Activated CD8-positive, alpha-beta memory T cell treated with anti-CD3 and anti-CD28 coated beads for 4 hours (primary cell): ENCODE measurements around the gene PRSS56.
"Not testable (repeated sequence)": the region's sequence is repeated elsewhere in the genome, so short reads cannot be mapped to it uniquely, and the experiment has no call there.

ENCODE experiments used
- DNase-seq, 2 donors: peaks; one replicate each; pipeline ENCODE4 v3.0.0-alpha.2; 2020; ENCODE audit warnings: low read depth in 2 of 2

Gene PRSS56

DNA sequence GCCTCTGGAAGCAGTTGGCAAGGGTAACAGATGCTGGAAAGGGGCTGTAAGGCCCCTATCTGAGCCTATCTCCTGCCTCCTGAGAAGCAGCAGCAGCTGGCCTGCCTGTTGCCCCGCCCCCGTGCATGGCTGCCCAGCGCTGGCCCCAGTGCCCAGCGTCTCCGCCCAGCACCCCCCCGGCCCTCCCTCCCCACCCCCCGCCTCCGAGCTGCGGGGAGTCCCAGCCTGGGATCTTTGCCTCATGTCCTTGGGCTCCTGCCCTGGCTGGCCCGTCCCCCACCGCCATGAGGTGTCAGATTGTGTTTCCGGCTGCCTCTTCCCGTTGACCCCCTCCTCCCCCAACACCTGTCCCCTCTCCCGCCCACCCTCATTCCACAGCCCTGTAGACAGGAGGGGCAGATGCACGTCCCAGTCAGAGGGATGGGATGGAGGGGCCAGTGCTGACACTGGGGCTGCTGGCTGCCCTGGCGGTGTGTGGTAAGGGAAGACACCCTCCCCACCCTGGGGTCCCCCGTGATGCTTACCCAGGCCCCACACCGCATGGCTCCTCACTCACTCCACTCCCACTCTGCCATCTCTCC, 5.7 kb downstream of the PRSS56 start, which contains the start of gene CHRND:
TSS of gene CHRND (plus strand) at position 370 of the 581 bp plus-strand sequence. CDS start at position 426, 56 bp downstream.
- no peak for DNase-seq

DNA sequence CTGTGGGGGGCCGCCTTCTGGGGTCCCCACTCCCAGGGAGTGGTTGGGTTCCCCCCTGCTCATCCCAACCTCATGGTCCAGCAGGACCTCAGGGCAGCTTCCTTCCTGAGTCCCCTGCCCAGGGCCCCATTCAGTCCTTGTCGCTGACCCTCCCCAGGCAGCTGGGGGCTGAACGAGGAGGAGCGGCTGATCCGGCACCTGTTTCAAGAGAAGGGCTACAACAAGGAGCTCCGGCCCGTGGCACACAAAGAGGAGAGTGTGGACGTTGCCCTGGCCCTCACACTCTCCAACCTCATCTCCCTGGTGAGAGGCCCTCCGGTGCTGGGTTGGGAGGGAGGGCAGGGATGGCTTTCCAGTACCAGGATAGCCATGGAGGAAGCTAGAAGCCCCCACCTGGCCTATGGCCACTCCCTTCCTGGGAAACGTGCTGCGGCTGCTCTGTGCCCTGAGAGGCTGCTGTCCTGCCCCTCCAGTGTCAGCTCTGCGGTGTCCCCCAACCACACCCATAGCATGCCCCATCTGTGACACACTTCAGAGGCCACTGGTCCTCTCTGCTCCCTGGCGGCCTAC, 6.3 kb downstream of the PRSS56 start:
- no peak for DNase-seq

DNA sequence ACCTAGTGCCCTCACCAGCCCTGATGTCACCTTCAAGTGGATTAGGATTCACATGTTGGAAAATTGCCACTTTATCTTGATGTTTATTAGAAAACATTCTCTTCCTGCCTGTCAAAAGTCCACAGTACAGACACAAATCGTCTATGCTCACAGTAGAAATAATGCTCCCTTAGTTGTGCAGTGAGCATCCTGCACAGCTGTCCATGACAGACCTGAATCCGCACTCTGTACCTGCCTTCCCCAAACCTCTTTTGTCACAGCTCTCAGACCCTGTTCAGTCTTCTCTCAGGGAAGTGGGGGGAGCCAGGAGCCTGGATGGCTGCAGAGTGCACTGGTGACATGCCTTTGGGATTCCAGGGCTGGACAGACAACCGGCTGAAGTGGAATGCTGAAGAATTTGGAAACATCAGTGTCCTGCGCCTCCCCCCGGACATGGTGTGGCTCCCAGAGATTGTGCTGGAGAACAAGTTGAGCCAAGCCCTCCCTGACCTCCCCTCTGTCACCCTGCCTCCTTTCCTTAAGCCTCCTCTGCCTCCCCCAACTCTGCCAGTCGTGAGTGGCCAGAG, 7.8 kb downstream of the PRSS56 start:
- no peak for DNase-seq

DNA sequence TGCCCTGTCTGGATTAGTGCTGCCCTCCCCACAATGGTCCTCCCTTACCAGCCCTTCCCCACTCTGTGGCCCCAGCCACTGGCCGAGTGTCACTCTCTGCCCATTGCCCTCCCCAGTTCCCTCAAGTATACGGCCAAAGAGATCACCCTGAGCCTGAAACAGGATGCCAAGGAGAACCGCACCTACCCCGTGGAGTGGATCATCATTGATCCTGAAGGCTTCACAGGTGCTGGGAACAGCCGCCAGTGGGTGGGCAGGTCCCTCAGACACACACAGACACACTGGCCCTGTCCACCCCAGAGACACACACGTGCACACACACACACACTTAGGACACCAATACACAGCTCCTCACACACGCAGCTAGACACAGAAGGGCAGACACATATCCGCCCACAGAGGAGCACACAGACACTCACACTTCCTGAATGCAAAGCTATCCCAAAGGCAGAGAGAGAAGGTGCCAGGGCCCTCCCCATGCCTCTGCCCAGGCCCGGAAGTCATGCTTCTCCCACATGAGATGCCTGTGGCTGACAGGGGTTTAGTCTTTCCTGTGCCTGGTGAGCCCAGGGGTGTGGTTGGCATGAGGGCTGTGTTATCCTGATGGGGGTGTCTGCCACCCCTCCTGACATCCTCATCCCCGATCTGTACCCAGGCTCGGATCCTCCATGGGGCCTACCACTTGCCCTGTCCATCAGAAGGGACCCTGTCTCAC, 8.7 kb downstream of the PRSS56 start:
- no peak for DNase-seq

DNA sequence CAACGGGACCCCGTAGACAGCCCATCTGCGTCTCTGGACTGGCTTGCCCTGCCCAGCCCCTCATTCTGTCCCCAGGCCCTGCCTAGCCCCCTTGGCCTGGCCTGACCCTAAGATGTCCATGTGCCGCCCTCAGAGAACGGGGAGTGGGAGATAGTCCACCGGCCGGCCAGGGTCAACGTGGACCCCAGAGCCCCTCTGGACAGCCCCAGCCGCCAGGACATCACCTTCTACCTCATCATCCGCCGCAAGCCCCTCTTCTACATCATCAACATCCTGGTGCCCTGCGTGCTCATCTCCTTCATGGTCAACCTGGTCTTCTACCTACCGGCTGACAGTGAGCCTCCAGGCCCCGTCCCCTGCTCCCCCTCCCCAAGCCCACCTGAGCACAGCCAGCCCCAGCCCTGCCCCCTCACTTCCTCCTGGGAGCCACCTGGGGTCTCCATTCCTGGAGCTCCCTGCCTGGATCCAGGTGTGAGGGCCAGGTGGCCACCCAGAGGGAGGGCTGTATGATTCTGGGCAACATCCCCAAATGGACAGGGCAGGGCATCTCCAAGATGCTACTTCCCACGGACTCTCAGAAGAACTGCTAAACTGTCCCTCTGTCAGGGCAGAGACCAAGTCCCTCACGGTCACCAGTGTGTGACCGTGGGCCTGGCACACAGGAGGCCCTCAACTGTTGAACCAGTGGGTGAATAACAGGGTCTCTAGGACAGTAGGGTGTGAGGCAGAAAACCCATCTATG, 9.8 kb downstream of the PRSS56 start:
- DNase-seq: no peak

- DNase-seq: no peak
These were observed 10.6 kb downstream of the PRSS56 start for GRCh38 chr2:232530626-232531260.

DNA sequence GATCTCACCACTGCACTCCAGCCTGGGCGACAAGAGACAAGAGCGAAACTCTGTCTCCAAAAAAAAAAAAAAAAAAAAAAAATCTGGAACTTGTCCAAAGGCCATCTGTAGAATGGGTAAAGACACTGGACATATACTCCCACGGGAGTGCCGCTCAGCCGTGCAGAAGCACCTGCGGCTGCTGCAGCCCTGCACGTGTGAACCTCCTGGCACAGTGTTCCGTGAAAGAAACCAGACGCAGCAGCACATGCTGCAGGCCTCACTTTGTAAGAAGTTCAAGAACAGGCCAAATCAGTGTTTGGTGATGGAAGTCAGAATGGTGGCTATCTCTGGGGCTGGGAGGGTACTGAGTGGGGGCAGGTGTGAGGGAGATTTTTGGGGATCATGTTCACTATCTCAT, 12.2 kb downstream of the PRSS56 start:
- DNase-seq: no peak

- not testable (repeated sequence) for DNase-seq
These were observed 12.6 kb downstream of the PRSS56 start for GRCh38 chr2:232532821-232533220.

- no peak for DNase-seq
These were observed 13.9 kb downstream of the PRSS56 start for GRCh38 chr2:232533944-232534710.

DNA sequence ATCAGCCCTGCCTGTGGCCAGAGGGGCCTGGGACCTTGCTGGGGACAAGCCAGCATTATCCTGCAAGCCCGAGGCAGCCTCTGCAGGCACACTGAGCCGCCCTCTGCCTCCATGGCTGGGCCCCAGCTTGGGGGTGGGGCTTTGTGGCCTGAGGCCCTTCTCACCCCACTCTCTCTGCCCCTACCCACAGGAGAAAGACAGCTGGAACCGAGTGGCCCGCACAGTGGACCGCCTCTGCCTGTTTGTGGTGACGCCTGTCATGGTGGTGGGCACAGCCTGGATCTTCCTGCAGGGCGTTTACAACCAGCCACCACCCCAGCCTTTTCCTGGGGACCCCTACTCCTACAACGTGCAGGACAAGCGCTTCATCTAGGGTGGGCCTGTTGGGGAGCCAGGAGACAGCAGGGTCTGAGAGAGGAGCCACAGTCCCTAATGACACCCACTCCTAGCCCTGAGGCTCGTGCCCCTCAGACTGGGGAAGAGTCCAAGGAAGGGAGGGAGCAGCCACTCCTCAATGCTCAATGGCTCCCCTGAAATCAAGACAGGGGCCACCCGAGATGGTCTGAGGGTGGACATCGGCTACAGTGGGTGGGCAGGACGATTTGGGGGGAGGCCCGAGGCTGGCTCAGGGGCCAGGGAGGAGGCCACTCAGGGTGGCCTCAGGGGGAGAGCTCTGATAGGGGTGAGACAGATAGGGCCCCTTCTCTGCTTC, 14.9 kb downstream of the PRSS56 start:
- no peak for DNase-seq

GRCh38 chr2:232535761-232536530, 15.8 kb downstream of the PRSS56 start:
- DNase-seq: no peak

GRCh38 chr2:232537079-232537478, 16.9 kb downstream of the PRSS56 start:
- no peak for DNase-seq

DNA sequence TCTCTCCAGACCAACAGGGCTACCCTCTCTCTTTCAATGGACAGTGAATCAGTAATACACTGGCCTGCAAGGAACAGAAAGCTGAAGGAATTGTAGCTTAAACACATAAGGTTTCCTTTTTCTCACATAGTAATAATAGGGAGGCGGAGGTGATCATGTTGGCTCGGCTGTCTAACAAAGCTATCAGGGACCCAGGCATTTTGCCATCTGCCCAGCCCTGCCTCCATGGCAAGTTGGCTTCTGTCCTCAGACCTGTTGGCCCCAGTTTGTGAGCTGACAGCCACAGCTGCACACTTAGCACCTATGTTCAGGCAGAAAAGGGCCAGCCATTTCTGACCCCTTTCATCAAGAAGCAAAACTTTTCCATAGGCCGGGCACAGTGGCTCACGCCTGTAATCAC, 17.3 kb downstream of the PRSS56 start:
- no peak for DNase-seq

- no peak for DNase-seq
These were observed 18.5 kb downstream of the PRSS56 start for GRCh38 chr2:232538671-232539070.

DNA sequence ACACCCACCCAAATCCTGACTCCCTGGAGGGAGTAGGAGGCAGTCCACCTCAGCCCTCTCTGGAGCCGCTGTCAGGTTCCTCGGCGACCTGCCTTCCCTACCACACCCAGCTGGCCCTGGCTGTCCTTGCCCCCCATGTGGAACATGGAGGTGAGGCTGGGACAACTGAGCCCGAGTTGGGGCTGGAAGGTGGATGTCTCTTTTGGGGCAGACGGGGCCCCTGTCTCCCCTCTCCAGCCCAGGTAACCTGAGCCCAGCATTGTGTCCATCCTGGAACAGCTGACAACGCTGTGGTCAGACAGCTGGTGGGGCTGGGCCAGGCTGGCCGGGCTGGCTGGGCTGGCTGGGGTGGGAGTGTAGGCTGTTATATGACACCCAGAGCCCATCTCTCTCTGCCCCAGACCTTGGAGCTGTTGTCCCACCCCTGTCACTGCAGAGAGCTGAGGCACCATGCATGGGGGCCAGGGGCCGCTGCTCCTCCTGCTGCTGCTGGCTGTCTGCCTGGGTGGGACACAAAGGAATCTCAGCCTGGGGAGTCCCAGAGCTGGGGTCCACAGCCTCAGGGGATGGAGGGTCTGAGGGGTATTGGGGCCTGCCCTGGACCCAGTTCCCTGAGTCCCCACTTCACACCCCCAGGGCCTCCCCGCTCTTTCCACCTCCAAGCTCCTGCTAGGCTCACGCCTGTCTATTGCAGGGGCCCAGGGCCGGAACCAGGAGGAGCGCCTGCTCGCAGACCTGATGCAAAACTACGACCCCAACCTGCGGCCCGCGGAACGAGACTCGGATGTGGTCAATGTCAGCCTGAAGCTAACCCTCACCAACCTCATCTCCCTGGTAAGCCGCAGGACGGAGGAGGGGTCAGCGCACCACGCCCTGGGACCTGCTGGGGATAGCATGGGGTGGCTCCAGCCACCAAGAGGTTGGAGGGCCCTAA, 19.4 kb downstream of the PRSS56 start, which contains the start of gene CHRNG:
TSS of gene CHRNG (plus strand) at position 395 of the 934 bp plus-strand sequence. CDS start at position 451, 56 bp downstream.
- no peak for DNase-seq

DNA sequence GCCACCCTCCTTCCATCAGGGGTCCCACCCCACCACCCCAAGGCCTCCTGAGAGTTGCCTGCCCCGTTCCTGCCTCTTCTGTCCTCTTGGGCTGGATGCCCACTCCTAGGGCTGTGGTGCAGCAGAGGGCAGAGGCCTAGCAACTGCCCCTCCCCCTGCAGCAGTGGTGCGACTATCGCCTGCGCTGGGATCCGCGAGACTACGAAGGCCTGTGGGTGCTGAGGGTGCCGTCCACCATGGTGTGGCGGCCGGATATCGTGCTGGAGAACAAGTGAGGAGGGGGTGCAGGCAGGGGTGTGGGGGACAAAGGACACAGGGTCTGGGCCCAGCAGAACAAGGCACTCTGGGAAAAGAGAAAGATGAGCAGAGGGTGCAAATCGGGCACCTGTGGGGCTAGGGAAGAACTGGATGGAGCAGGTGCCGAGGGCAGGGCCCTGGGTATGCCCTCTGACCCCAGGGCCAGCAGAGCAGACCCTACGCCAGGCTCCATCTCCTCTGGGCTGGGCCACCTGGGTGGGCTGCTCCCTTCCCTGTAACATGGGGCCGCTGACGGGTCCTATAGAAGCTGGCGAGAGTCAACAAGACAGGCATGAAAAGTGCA, 20.4 kb downstream of the PRSS56 start:
- DNase-seq: no peak

- DNase-seq: no peak
These were observed 21.2 kb downstream of the PRSS56 start for GRCh38 chr2:232541195-232541960.
